GM21619 (cell line): ENCODE data around the gene PKD2.
"Not testable (repeated sequence)": the region's sequence is repeated elsewhere in the genome, so short reads cannot be mapped to it uniquely, and the experiment has no call there.

Experiments used
- ATAC-seq: cut with Tn5 transposase; IDR thresholded peaks from one replicate; pipeline ENCODE4 v1.9.1; 2021; ENCODE audit not compliant: unreplicated experiment

The PKD2 gene

GRCh38 chr4:87985887-87986200 lies 21.6 kb upstream of the PKD2 start:
- no peak for ATAC-seq

DNA sequence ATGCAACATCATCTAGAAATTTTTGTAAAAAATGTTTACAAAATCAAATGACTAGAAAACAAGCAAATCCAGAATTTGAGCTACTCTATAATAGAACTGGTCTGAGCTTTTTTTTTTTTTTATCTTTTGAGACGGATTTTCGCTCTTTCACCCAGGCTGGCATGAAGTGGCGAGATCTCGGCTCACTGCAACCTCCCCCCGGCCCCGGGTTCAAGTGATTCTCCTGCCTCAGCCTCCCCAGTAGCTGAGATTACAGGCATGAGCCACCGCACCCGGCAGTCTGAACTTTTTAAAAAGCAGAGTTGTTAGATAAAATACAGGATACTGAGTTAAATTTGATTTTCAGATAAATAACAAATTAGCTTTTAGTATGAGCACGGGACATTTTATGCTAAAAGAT lies 20.9 kb upstream of the PKD2 start:
- ATAC-seq = no peak

DNA sequence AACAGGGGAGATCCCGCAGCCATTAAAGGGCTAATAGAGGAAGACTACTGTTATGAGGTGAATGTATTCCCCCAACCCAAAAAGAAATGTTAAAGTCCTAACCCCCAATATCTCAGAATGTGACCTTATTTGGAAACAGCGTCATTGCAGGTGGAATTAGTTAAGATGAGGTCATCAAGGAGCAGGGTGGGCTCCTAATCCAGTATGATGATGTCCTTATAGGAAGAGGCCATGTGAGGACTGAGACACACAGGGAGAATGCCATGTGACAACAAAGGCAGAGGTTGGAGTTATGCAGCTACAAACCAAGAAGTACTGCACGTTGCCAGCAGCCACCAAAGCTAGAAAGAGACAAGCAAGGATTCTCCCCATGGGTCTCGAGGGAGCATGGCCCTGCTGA lies 17.7 kb upstream of the PKD2 start:
- no peak for ATAC-seq

GRCh38 chr4:87995435-87995834 lies 12.0 kb upstream of the PKD2 start:
- no peak for ATAC-seq

GRCh38 chr4:87999191-87999691 lies 8.2 kb upstream of the PKD2 start:
- ATAC-seq = not testable (repeated sequence)

DNA sequence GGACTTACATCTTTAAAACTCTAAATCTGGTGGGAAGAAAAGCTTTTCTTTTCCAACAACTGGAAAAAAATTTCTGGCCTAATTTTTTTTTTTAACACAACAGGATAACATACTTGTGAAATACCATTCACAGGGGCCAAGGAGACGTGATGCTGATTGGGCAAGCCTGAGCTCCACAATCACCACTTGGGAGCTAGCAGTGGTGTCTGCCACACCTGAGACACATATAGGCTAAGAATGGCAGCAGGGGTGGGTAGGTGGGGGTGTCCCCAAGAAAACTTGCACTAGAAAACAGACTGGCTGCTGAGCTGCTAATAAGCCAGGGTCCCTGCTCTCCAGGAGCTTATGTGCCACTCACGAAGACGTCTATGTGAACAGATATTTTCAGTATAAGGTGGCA lies 5.6 kb upstream of the PKD2 start:
- ATAC-seq = no peak

DNA sequence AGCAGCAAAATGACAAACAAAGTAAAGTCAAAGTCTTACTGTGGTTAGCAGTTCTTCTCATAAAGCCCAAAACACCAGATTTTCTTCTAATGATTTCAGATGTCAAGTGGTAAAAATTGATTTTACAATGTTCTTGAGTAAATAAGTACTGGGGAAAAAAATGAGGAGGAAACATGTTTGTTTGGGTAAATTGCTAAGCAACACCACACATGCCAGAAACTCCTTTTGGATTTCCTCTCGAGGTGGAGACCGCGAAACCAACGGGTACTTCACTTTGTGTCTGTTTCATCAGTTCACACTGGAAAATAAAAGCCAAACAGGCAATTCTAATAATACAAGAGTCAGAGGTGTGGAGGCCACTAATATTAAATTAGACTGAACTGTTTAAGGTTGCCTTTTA lies 4.6 kb upstream of the PKD2 start:
- no peak for ATAC-seq

DNA sequence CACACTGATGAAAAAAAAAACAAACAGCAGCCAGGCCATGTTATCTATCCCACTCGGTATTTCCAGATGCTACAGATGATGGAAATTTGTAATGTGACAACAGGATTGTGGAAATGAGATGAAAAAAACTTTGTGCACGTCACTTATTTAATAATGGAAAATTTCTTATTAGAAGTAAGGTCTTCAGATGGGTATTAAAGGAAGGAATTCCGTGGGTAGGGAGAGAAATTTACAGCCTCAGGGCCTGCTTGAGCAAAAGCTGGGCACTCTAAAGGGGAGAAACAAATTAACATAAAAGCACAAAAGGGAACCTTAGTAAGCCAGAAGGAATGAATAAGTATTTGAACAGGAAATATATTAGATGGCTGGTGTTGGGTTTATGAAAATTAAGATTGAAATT lies 4.2 kb upstream of the PKD2 start:
- no peak for ATAC-seq

DNA sequence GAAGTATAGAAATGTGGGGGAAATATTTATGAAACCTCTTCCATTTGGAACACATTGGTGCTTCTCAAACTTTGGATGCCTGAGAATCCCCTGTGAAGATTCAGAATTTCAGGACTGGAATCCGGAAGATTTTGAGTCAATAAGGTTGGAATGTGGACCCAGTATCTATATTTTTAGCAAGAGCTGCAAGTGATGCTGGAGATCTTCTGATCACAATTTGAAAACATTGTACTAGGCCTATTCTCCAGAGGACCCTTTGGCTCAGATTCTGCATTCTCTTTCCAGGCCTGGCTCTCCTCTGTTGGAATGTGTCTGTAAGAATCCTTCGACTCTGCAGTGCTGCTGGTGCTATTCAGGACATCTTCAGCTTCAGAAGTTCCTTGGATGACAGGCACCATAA lies 2.4 kb upstream of the PKD2 start:
- ATAC-seq = no peak

DNA sequence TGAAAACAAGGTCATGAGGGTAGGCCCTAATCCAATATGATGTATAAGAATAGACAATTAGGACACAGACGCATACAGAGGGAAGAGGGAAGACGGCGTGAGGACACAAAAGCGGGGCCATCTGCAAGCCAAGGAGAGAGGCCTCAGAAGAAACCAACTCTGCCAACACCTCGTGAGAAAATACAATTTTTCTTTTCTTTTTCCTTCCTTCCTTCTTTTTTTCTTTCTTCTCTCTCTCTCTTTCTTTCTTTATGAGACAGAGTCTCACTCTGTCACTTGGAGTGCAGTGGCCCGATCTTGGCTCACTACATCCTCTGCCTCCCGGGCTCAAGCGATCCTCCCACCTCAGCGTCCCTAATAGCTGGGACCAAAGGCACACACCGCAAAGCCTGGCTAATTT lies 1.5 kb upstream of the PKD2 start:
- no peak for ATAC-seq

DNA sequence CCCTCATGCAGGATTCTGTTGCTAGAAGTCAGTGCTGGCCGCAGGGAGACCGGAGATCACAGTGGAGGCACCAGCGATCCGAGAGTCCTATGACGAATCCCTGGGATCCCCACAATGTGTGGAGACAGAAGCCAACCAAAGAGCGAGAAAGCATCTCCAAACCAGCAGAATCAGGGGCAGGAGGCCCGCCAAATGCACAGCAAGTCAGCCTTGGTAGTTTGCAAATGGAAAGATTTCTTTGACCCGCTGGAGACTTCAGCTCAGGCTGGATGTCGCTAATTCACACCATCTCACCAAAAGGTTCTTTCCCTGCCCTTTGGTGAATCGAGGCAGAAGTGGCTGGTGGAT lies 505 bp upstream of the PKD2 start:
- no peak for ATAC-seq

- ATAC-seq = peak; percentile 26
Observed at GRCh38 chr4:88008122-88008742, 797 bp downstream of the PKD2 start.

- ATAC-seq = no peak
Observed at GRCh38 chr4:88008743-88009171, 1.3 kb downstream of the PKD2 start.

- no peak for ATAC-seq
Observed at GRCh38 chr4:88009871-88010270, 2.4 kb downstream of the PKD2 start.

GRCh38 chr4:88010966-88011365 lies 3.5 kb downstream of the PKD2 start:
- ATAC-seq = no peak

- ATAC-seq = peak; percentile 40
Observed at GRCh38 chr4:88012647-88013046, 5.2 kb downstream of the PKD2 start.

DNA sequence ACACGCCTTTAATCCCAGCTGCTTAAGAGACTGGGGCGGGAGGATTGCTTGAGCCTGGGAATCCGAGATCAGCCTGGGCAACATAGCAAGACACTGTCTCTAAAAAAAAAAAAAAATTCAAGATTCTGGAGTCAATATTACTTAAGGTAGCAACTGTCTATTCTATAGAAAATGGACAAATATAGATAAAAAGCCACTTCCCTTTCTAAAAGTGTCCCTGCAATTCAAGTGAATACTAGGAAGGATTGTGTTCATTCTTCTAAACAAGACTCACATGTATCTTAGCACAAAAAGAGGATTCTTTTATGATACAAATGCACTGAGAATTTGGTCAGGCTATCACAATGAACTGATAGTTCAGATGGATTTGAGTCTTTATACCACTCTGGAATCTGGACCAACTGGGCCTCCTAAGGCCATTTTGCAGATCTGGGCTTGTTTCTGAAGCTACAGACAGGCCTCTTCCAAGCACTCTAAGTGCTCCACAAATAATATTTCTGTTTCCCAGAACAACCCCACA lies 7.0 kb downstream of the PKD2 start:
- ATAC-seq = no peak

DNA sequence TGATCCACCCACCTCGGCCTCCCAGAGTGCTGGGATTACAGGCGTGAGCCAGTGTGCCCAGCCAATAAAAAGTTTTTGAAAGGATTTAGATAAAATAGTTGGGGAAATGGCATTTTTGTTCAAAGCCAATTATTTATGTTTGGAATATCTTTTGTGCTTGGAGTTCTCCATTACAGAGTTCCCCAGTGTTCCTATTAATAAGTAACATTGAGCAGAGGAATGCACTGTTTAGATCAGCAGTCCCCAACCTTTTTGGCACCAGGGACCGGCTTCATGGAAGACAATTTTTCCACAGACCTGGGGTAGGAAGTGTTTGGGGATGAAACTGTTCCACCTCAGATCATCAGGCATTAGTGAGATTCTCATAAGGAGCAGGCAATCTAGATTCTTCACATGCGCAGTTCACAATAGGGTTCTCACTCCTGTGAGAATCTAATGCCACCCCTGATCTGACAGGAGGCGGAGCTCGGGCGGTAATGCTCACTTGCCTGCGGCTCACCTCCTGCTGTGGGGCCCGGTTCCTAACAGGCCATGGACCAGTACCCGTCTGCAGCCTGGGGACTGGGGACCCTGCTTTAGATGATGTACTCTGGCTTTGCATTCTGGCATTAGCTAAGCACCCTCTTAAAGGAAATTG lies 8.3 kb downstream of the PKD2 start:
- ATAC-seq = no peak

DNA sequence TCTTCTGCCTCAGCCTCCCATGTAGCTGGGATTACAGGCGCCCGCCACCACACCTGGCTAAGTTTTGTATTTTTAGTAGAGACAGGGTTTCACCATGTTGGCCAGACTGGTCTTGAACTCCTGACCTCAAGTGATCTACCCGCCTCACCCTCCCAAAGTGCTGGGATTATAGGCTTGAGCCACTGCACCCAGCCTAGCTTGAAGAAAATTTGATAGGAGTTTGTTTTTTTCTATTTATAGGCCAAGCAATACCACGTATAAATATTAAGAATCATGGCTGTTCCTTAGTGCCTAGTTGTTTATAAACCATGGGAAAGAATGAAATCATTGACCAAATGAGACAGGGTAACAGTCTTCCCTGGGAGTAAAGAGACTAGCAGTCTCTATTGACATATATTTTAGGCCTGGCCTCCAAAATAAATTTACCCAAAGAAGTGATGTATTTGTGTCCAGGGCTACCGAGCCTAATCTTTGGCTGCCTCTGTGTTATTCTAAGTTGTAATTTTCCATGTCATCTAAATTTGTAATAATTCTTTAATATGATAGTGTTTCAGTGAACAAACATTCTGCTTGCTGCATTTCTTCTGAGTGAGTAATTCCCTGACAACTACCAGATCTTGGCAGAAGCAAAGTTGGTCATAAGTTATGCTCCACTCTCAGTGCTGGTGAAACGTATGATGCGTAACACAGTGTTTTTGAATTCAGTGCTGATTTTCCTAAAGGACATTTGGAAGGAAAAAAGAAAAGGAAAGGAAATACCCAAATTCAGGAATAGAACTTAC lies 10.3 kb downstream of the PKD2 start:
- no peak for ATAC-seq

GRCh38 chr4:88018466-88018865 lies 11.0 kb downstream of the PKD2 start:
- ATAC-seq = no peak

DNA sequence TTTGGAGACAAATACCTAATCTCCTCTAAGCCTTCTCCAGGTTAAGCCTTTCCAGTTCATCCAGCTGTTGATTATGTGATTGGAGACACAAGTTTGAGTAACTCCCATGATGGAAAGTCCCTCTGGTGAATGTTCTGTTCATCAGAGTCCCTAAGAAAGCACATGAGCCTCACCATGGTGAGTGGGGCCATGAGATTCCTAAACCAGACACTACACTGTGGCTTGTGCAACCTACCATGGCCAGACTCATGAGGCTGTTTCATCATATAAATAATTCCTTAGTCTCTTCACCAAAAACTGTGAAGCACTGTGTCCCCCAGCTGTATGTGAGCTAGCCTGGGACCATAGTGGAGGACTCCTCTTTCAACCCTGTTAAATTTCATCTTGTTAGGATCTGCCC lies 14.4 kb downstream of the PKD2 start:
- no peak for ATAC-seq

GRCh38 chr4:88022289-88022688 lies 14.9 kb downstream of the PKD2 start:
- no peak for ATAC-seq
